Activated T-cell treated with anti-CD3 and anti-CD28 coated beads, Interleukin-2, amount 50 U/mL, for 4 hours (primary cell): ENCODE measurements around the gene IL4R. TPM values are rescaled to one million over a fixed set of nuclear protein-coding genes. Genes with fewer than 3 reads are reported as not detected.
"Not testable (repeated sequence)": the region's sequence is repeated elsewhere in the genome, so short reads cannot be mapped to it uniquely, and the experiment has no call there.

Source experiments
- ATAC-seq, 2 donors: fragments of 200-7000 bp; cut with Tn5 transposase; one replicate each; pipeline ENCODE4 v1.10.0; 2021
- DNase-seq: peaks from one replicate; pipeline ENCODE4 v3.0.0-alpha.2; 2020
- H3K27me3 Mint-ChIP-seq: one replicate; pipeline ENCODE4 v1.8.0; 2021; ENCODE audit warnings: low read depth, mixed read lengths
- H3K36me3 Mint-ChIP-seq: one replicate; pipeline ENCODE4 v1.8.0; 2022; ENCODE audit warnings: mixed read lengths; ENCODE audit not compliant: insufficient read depth
- H3K4me1 Mint-ChIP-seq: one replicate; pipeline ENCODE4 v1.8.0; 2021; ENCODE audit warnings: low read depth, mixed read lengths
- H3K4me3 Mint-ChIP-seq: one replicate; pipeline ENCODE4 v1.8.0; 2021; ENCODE audit warnings: mild to moderate bottlenecking, moderate library complexity, mixed read lengths
- H3K9me3 Mint-ChIP-seq: one replicate; pipeline ENCODE4 v1.8.0; 2021; ENCODE audit warnings: mixed read lengths
- total RNA-seq, 3 donors: library from RNA; stranded (reverse); gene quantifications; one replicate each; pipeline ENCODE4 v1.2.1, GENCODE V29; 2021

The IL4R gene
- total RNA-seq, 3 donors from 2014 or later, result 110 to 143 (median 140) TPM

DNA sequence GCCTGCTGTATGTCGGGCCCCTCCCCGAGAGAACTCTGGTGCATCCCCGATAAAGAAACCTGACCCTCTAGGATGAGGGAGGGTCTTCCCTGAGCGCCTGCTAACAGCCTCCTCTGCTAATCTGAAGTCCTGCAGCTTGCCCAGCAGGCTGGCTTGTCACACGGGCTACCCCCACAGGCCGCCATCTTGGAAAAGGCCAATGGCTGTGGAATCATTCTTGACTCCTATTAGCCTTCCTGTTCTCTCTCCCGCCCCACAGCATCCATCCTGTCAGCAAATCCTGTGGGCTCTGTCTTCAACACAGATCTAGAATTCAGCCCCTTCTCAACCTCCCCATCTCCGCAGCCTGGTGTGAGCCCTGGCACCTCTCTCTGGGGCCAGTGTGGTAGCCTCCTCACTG is 12.0 kb downstream of the IL4R start:
- H3K9me3 Mint-ChIP-seq, result no peaks in the 10 kb centered on the region
- peaks cover 94% of the 10 kb centered on the region for H3K4me1 Mint-ChIP-seq
- no peak overlapping the region for H3K4me3 Mint-ChIP-seq
- peaks cover 44% of the 10 kb centered on the region for H3K36me3 Mint-ChIP-seq
- no peak for ATAC-seq
- H3K27me3 Mint-ChIP-seq, result no peaks in the 10 kb centered on the region
- no peak for DNase-seq

DNA sequence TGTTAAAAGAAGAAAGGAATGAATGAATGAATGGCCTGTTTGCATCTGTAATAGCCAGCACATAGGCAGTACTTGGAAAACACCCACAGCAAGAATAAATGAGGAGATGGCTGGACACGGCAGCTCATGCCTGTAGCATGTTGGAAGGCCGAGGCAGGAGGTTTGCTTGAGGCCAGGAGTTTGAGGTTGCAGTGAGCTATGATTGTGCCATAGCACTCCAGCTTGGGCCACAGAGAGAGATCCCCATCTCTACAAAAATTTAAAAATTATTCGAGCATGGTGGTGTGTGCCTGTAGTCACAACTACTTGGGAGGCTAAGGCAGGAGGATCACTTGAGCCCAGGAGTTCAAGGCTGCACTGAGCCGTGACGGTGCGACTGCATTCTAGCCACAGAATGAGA is 12.5 kb downstream of the IL4R start:
- DNase-seq (no peak), ATAC-seq (no peak)
- Mint-ChIP-seq H3K36me3 (peaks cover 48% of the 10 kb centered on the region), H3K9me3 (no peaks in the 10 kb centered on the region), H3K27me3 (no peaks in the 10 kb centered on the region), H3K4me1 (peaks cover 92% of the 10 kb centered on the region), H3K4me3 (peak overlapping the region; percentile 67)

DNA sequence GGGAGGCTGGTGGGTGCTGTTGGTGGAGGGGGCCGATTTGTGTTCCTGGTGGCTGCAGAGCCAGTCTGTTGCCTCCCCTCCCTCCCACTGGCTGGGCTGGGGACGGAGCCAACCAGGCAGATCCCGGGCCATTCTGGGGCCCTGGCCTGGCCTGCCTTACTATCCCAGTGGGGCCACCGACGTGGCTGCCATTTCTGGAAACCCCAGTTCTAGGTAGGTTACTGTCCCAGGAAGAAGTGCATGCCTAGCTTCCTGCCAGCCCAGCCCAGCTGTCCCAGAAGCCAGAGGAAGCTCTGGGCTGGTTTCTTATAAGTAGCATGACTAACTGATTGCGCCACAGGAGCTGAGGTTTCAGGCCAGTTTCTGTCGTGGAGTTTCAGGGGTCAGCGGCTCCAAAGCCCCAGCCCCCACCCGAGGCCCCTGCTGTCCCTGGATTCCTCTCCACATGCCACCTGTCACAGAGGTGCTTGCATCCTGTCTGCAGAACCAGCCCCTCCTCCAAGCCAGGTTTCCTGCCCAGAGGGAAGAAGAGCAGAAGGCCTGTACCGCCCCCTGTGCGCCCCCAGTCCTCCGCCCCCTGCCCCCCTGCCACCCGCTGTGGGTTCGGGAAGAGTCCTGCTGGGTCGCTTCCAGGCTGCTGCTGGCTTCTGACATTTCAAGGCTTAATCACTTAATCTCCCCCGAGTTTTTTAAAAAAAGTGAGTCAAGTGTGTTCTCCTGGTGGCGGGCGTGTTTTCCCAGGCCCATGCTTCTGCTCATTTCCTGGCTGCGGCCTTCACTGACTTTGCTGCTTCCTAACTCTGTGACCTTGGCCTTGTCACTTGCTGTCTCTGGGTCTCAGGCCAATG is 13.2 kb downstream of the IL4R start:
- H3K36me3 Mint-ChIP-seq, result peaks cover 51% of the 10 kb centered on the region

DNA sequence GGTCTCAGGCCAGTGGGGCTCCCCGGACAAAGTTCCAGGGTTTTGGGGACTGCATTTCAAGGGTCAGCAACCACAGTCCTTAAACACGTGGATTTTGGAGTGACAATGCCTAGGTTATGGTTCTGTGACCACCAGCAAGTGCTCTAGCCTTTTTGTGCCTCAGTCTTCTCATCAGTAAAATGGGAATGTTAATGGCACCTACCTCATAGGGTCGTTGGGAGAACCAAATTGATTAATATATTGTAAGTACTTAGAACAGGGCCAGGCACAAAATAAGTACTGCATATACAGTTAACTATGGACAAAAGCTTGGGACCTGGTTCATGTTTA is 13.8 kb downstream of the IL4R start:
- ATAC-seq (no peak), DNase-seq (no peak)
- Mint-ChIP-seq H3K4me3 (peak overlapping the region; percentile 49), H3K9me3 (no peaks in the 10 kb centered on the region), H3K27me3 (no peaks in the 10 kb centered on the region), H3K4me1 (peaks cover 86% of the 10 kb centered on the region), H3K36me3 (peaks cover 56% of the 10 kb centered on the region)

More for the DNA sequence above, 13.2 kb downstream of the IL4R start:
- DNase-seq, result peak; percentile 31
- peak; percentile 67 to 70 for ATAC-seq
- H3K27me3 Mint-ChIP-seq, result no peaks in the 10 kb centered on the region
- no peaks in the 10 kb centered on the region for H3K9me3 Mint-ChIP-seq
- H3K4me1 Mint-ChIP-seq, result peaks cover 86% of the 10 kb centered on the region
- H3K4me3 Mint-ChIP-seq, result peak overlapping the region; percentile 67

DNA sequence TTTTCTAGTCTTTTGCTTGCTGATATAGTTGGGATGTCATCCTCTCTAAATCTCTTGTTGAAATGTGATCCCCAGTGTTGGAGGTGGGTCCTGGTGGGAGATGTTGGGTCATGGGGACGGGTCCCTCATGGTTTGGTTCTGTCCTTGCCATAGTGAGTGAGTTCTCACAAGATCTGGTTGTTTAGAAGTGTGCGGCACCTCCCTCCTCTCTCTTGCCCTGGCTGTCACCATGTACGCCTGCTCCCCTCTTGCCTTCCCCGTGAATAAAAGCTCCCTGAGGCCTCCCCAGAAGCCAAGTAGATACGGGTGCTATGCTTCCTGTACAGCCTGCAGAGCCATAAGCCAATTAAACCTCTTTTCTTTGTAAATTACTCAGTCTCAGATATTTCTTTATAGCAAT is 15.2 kb downstream of the IL4R start:
- peaks cover 50% of the 10 kb centered on the region for H3K36me3 Mint-ChIP-seq

DNA sequence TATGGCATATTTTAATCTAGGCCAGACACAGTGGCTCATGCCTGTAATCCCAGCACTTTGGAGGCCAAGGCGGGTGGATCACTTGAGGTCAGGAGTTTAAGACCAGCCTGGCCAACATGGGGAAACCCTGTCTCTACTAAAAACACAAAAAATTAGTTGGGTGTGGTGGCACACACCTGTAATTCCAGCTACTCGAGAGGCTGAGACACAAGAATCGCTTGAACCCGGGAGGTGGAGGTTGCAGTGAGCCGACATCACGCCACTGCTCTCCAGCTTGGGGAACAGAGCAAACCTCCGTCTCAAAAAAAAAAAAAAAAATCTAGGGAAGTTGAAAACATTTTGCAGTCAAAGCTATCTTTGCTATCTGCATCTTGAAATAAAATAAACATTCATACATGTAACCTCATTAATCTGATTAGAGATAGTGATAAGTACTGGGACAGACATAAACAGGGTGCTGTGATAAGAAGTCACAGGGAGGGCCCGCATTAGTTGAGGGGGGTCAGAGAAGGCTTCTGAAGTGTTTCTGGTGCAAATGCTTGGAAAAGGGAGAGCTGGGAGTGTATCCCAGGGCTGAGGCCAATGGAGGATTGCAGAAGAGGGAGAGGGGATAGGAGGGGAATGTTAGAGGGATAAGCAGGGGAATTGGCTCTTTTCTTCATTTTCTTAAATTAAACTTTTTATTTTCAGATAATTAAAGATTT is 15.8 kb downstream of the IL4R start:
- H3K36me3 Mint-ChIP-seq, result peaks cover 50% of the 10 kb centered on the region
- not testable (repeated sequence) for H3K27me3 Mint-ChIP-seq

More for the DNA sequence above, 15.2 kb downstream of the IL4R start:
- ATAC-seq, result no peak
- Mint-ChIP-seq H3K27me3 (no peaks in the 10 kb centered on the region), H3K4me3 (peak overlapping the region; percentile 32), H3K9me3 (no peaks in the 10 kb centered on the region), H3K4me1 (peaks cover 79% of the 10 kb centered on the region)
- no peak for DNase-seq

DNA sequence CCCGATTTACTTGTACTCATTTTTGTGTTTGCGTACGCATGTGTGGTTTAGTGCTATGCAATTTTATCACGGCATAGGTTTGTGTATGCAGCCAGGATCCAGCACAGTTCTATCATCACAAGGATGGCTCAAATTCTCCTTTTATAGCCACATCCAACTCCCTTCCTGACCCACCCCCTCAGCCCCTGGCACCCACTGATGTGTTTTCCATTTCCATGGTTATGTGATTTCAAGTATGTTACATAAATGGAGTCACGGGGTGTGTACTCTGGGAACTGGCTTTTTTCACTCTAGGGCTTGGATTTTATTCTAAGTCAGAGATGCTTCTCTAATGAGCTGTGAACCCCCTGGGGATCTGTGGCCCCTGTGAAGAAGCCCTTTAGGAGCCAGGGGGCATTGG is 16.8 kb downstream of the IL4R start:
- Mint-ChIP-seq H3K4me3 (no peak overlapping the region), H3K9me3 (no peaks in the 10 kb centered on the region), H3K27me3 (no peaks in the 10 kb centered on the region), H3K4me1 (peaks cover 77% of the 10 kb centered on the region), H3K36me3 (peaks cover 56% of the 10 kb centered on the region)
- ATAC-seq (no peak), DNase-seq (no peak)

More for the DNA sequence above, 15.8 kb downstream of the IL4R start:
- peaks cover 79% of the 10 kb centered on the region for H3K4me1 Mint-ChIP-seq
- DNase-seq, H3K9me3 Mint-ChIP-seq, H3K4me3 Mint-ChIP-seq: not testable (repeated sequence)
- peak in 1 of 2 donors; percentile 23 for ATAC-seq

DNA sequence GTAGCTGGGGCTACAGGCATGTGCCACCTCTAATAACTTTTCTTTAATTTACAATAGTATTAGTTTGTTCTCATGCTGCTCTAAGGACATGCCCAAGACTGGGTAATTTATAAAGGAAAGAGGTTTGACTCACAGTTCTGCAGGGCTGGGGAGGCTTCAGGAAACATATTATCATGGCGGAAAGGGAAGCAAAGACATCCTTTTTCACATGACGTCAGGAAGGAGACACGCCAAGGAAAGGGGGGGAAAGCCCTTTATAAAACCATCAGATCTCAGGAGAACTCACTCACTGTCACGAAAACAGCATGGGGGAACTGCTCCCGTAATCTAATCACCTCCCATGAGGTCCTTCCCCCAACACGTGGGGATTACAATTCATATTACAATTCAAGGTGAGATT is 18.3 kb downstream of the IL4R start:
- H3K27me3 Mint-ChIP-seq, result no peaks in the 10 kb centered on the region
- no peaks in the 10 kb centered on the region for H3K9me3 Mint-ChIP-seq
- DNase-seq (no peak), ATAC-seq (no peak)
- no peak overlapping the region for H3K4me3 Mint-ChIP-seq
- peaks cover 58% of the 10 kb centered on the region for H3K36me3 Mint-ChIP-seq
- peaks cover 74% of the 10 kb centered on the region for H3K4me1 Mint-ChIP-seq

DNA sequence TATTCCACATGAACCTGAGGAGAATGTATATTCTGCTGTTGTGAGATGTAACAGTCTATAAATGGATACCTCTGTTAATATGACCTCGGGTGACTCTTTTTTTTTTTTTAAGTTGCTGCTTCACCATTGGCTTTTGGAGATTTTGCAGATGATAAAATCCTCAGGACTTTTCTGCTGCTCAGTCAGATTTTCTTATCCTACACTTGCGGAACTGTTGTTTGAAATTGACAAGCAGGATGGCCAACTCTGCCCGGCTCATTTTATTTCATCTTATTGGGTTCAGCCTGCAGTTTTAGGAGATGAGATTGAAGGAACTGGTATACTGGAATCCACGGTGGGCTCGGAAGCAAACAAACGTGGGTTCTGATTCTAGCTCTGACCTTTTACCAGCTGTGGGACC is 19.3 kb downstream of the IL4R start:
- Mint-ChIP-seq H3K27me3 (no peaks in the 10 kb centered on the region), H3K9me3 (no peaks in the 10 kb centered on the region), H3K4me1 (peaks cover 68% of the 10 kb centered on the region), H3K36me3 (peaks cover 56% of the 10 kb centered on the region), H3K4me3 (no peak overlapping the region)
- ATAC-seq, result no peak
- DNase-seq, result no peak

DNA sequence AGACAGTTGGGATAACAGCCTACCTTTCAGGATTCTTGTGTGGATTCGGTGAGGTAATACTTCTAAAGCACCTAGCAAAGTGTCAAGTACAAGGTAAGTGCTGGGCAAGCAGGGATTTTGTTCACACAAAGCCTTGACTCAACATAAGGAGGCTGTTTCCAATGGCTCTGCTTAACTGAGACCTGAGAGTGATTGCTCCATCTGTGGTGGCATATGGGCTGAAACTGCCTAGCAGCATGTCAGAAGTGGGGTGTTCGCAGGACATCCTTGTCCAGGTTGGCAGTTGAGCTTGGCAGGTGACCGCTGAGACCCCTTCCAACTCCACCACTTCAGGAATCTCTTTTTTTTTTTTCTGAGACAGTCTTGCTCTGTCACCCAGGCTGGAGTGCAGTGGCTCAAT is 19.8 kb downstream of the IL4R start:
- Mint-ChIP-seq H3K4me1 (peaks cover 67% of the 10 kb centered on the region), H3K36me3 (peaks cover 58% of the 10 kb centered on the region), H3K9me3 (no peaks in the 10 kb centered on the region), H3K27me3 (no peaks in the 10 kb centered on the region), H3K4me3 (no peak overlapping the region)
- DNase-seq (no peak), ATAC-seq (no peak)

DNA sequence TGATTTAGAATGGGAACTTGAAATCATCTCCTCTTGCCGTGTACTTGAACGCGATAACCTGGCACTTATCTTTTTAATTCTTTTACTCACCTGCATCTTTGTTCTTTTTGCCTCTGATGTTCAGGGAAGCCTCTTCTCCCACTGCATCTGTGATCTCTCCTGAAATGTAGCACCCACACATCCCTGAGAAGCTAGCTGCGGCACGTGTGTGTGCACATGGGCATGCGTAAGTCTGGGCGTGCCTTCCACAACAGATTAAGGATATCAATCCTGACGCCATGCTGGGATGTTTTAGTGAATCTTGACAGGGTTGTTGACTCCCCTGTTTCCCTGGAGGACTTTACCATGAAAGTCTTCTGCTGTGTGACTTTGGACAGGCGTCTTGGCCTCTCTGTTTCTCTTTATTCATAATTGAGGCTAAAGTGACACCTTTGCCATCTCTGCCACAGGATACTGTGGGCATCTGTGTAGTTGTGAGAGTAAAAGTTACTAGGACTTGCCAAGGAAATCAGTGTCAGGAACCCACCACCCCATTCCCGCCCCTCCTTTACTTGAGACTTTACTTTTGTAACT is 20.5 kb downstream of the IL4R start:
- Mint-ChIP-seq H3K9me3 (no peaks in the 10 kb centered on the region), H3K4me1 (peaks cover 59% of the 10 kb centered on the region), H3K36me3 (peaks cover 55% of the 10 kb centered on the region), H3K27me3 (no peaks in the 10 kb centered on the region), H3K4me3 (no peak overlapping the region)
- DNase-seq, result no peak
- ATAC-seq, result no peak

DNA sequence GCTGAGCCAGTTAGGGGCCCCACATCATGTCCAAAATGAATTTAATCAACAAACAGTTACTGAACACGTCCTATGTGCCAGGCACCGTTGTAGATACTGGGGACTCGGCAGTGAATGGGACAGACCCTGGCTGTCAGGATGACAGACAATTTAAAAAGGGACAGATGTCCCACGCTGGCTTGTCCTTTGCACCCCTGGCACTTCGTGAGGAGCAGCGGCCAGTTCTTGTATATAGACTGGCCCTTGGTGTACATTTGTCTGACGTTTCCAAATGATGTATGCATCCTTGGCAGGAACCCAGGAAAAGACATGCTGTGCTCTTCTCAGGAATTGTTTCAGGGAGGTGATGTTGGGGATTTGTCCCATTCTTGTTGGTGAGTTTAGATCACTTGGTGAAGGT is 21.1 kb downstream of the IL4R start:
- Mint-ChIP-seq H3K27me3 (no peaks in the 10 kb centered on the region), H3K4me3 (no peak overlapping the region), H3K9me3 (no peaks in the 10 kb centered on the region), H3K4me1 (peaks cover 56% of the 10 kb centered on the region), H3K36me3 (peaks cover 55% of the 10 kb centered on the region)
- DNase-seq, result no peak
- no peak for ATAC-seq

DNA sequence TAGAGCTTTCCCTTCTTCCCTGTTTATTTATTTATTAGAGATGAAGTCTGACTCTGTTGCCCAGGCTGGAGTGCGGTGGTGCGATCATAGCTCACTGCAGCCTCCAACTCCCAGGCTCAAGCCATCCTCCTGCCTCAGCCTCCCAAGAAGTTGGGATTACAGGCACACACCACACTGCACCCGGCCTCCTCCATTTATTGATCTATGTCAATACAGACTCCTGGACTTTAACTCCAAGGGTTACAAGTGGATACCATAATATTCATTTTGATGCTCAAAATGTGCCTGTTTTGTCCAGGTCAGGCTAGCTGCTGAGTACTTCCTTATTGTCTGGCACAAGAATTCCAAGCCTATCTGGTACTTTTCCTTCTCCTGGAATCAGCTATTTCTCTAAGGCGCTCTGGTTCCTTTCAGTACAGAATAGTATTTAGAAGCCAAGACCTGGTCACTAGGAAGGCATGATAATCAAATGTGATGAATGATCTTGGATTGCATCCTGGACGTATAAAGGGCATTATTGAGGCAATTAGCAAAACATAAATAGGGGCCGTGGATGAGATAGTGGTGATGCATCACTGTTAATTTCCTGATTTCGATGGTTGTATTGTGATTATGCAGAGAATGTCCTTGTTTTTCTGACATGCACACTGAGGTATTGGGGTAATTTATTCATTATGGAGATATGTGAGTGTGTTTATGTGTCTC is 21.7 kb downstream of the IL4R start:
- no peaks in the 10 kb centered on the region for H3K27me3 Mint-ChIP-seq
- no peak for ATAC-seq

DNA sequence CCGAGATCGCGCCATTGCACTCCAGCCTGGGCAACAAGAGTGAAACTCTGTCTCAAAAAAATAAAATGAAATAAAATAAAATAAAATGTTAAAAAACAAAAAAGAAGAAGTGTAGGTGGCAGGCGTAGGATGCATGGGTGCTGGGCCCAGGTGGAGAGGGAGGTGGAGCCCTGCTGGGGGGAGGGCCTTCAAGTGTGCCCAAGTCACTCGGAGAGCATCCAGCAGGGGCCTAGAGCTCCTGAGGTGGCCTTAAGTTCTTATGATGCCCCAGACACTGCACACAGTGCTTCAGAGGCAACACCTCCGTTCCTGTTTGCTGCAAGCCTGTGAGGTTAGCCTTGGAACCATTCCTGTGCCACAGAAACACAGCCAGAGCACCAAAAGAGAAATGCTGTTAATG is 23.2 kb downstream of the IL4R start:
- DNase-seq (no peak), ATAC-seq (no peak)
- Mint-ChIP-seq H3K9me3 (no peaks in the 10 kb centered on the region), H3K4me3 (no peak overlapping the region), H3K36me3 (peaks cover 62% of the 10 kb centered on the region), H3K4me1 (peaks cover 52% of the 10 kb centered on the region), H3K27me3 (no peaks in the 10 kb centered on the region)

More for the DNA sequence above, 21.7 kb downstream of the IL4R start:
- DNase-seq, result no peak
- peaks cover 57% of the 10 kb centered on the region for H3K36me3 Mint-ChIP-seq
- peaks cover 52% of the 10 kb centered on the region for H3K4me1 Mint-ChIP-seq
- H3K4me3 Mint-ChIP-seq, result no peak overlapping the region
- H3K9me3 Mint-ChIP-seq, result no peaks in the 10 kb centered on the region
